GM18867 (cell line): Measurements from ENCODE around the gene CDK4.

Experiments
- ATAC-seq: cut with Tn5 transposase; IDR thresholded peaks from one replicate; pipeline ENCODE4 v1.9.1; 2021; ENCODE audit warnings: mild to moderate bottlenecking, moderate library complexity; ENCODE audit not compliant: unreplicated experiment

The CDK4 gene

GRCh38 chr12:57772429-57773322, 20.6 kb upstream of the CDK4 start, which contains the start of gene EEF1AKMT3:
TSS of gene EEF1AKMT3 (plus strand) at chr12:57772614. CDS start at chr12:57772725, 111 bp downstream.
- no peak for ATAC-seq

DNA sequence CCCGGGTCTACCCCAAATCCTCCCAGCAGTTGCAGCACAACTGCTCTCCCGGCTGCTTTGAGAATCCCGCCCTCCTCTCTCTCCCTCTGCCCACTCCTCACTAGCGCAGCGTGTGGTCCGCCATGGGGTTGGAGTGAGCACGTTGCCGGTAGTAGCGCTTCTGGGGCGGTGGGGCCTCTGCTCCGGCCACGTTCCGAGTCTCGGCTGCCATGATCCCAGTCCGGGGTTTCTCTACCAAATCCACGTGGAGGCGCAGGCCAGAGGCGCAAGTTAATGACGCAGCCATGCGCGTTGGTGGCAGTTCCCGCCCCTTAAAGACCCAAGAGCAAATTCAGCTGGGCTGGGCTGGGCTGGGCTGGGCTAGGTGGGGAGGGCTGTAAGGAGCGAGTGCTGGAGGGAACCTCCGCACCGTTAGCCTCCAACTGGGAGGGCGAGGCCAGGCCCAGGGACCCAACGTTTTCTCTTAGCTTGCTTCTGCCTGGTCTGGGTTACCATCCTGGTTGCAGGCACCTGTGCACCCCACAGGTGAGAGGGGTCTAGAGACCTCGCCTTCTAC, 19.8 kb upstream of the CDK4 start, which contains the start of gene METTL1:
Gene METTL1 (minus strand): TSS at position 233 of the 556 bp plus-strand sequence. CDS start 22 bp downstream, at position 211.
- ATAC-seq: peak; percentile 78

DNA sequence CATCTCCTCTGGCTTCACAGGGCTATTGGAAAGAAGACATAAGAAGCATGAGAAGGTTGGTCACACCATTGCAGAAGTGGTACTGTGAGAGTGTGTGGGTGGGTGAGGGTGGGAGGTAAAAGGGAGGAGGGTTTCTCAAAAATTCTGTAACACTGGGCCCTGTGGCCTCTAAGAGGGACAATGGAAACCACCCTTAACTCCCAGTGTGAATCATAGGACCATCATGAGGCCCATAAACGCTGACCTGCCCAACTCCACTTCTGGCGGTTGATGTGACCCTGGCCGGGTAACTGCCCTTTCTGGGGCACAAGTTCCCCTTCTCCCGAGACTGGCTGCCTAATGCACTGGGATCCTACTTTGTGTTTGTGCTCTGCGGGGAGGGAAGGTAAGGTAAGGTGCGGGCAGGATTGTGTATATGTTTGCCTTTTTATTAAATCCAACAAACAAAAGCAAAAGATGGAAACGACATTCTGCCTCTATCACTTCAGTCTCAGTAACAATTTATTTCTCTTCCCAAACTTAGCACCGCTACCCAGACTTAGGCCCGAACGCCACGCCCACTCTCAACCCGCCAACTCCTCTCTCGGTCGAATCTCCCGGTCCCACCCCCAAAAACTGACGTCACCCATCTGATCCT, 19.2 kb upstream of the CDK4 start:
- peak; percentile 67 for ATAC-seq

DNA sequence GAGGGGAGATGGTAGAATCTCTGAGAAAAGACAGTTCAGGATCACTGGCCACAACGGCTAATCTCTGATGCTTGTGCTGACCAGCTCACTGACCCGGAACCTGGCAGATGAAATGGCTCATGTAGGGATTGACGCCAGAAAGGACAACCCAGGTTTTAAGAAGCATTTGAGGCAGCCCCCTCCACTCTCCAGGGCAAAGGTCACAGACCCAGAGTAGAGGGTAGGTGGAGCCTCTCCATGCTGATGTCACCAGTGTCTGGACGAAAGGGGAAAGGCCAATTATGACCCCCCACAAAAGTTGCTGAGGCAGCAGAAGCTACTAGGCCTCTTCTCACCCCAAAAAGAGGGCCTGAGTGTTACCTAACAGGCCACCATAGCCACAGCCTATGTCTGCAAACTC, 18.6 kb upstream of the CDK4 start:
- no peak for ATAC-seq

GRCh38 chr12:57769594-57769993, 17.5 kb upstream of the CDK4 start:
- ATAC-seq: no peak

- ATAC-seq: no peak
Observed at GRCh38 chr12:57767876-57768275, 15.8 kb upstream of the CDK4 start.

DNA sequence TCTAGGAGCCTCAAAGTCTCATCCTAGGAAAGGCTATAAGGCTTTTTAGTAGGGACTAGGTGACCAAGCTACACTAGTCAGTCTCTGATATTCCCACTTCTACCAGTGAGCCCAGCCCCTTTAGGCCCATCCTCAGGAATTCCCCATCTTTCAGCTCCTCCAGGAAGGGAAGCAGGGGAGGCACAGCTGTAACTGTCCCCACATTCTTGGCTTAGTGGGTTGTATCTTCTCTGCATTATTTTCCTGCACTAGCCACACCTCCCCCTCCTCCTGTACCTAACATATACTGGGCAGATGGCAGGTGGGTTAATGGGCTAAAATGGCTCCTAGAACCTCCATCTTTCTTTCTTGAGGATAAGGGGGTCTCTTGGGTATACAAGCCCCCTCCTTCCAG, 15.2 kb upstream of the CDK4 start:
- no peak for ATAC-seq

GRCh38 chr12:57766464-57767304, 14.6 kb upstream of the CDK4 start, which contains the start of gene CYP27B1:
TSS of gene CYP27B1 (minus strand) at chr12:57767078. CDS start at chr12:57767041, 37 bp downstream.
- ATAC-seq: no peak

GRCh38 chr12:57765698-57766463, 13.8 kb upstream of the CDK4 start:
- no peak for ATAC-seq

DNA sequence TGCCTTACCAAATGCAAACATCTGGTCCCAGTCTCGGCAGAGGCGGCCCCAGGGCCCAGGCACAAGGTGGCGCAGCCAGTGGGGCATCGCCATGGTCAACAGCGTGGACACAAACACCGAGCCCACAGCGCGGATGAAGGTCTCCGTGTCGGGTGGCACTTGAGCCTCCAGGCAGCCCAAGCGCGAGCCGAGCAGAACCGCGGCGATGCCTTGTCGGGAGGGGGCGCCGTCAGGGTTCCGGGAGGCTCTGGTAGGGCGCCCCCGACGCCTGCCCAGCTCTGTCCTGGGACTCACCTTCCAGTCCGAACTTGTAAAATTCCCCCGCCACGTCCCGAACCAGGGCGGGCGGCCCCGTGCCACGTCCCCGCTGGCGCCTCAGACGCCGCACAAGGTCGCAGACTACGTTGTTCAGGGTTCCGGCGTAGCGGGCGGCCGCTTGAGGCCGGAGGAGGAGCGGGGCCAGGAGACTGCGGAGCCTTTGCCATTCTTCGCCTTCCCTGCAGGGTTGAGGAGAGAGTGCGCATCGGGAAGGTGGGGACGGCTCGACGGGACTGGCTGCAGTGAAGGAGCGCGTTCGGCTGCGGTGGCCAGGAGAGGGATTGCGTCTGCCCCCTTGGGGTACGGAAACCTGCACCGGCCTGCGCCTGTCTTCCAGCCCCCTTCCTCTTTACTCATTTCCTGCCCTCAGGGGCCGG, 13.0 kb upstream of the CDK4 start:
- ATAC-seq: peak; percentile 64

DNA sequence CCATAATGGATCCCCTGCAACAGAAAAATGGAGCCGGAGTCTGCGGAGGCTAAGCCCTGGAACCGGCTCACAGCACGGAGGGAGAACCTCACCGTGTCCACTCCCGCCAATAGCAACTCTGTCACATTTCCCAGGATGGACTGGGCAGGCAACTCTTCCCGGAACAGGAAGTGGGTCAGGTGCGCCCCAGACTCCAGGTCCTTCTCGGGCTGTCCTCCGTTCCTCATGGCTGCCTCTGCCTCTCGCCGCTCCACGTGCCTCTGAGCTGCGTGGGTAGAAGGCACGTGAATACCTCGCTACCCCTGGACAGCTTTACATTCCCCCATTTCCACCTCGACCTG, 12.5 kb upstream of the CDK4 start:
- peak; percentile 14 for ATAC-seq

GRCh38 chr12:57763881-57764661, 12.0 kb upstream of the CDK4 start:
- no peak for ATAC-seq

DNA sequence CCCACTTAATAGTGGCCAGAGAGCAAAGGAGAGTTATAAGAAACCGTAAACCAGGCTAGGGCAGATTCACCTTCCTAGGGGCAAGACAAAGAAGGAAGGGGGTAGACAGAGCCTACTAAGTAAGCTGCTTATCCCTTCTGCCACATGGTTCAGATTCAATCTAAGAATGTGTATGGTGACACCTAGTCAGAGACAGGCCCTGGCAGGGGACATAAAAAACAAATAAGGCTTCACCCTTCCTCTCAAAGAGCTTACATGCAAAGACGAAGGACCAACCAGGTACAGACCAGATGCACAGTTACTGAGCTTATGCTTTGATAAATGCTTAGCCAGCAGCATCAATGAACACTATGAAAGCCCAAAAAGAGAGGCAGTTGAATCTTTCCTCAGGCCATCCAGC, 10.4 kb upstream of the CDK4 start:
- no peak for ATAC-seq

GRCh38 chr12:57761391-57761998, 9.4 kb upstream of the CDK4 start:
- no peak for ATAC-seq

GRCh38 chr12:57760347-57760982, 8.4 kb upstream of the CDK4 start:
- no peak for ATAC-seq

GRCh38 chr12:57759360-57759980, 7.4 kb upstream of the CDK4 start:
- peak; percentile 34 for ATAC-seq
